ENCODE results near the gene DES. TPM values are rescaled to one million over a fixed set of nuclear protein-coding genes. Genes with fewer than 3 reads are reported as not detected.
A peak's percentile ranks its signal among the peaks of the same experiment; 100 is the strongest.

DES gene
- polyA plus RNA-seq, 1 experiment, result 7.0 TPM

GRCh38 chr2:219399716-219400478 is 18.3 kb upstream of the DES start:
- no peak for TF ChIP-seq CTCF (IDR thresholded peaks at IDR 0.05; ENCODE audit: insufficient read depth, low read depth, low read length)
- no peaks in the 10 kb centered on the region for H3K36me3 ChIP-seq (ENCODE audit: control insufficient read depth, insufficient read depth, low read length)
- no peaks in the 10 kb centered on the region for H3K27me3 ChIP-seq (ENCODE audit: control insufficient read depth, insufficient read depth, low read length)
- H3K4me3 ChIP-seq (ENCODE audit: low read depth, low read length), result no peak overlapping the region
- POLR2A ChIA-PET, result no interaction called here
- CTCF ChIA-PET, result interaction anchor here (1.2 to 7.3 kb wide), 5 partner anchors 10 to 130 kb away, joined by 3 to 291 read pairs (median 12); partner anchors contain the start of gene DNPEP
- DNase-seq (ENCODE audit: low read depth), result no peak

GRCh38 chr2:219400562-219400961 is 17.6 kb upstream of the DES start:
- ChIA-PET CTCF (interaction anchor here (1.3 to 7.3 kb wide), 3 partner anchors 11 to 126 kb away, joined by 3 to 291 read pairs (median 60); partner anchors contain the start of gene DNPEP), POLR2A (no interaction called here)
- Histone ChIP-seq H3K27me3 (ENCODE audit: control insufficient read depth, insufficient read depth, low read length) (no peaks in the 10 kb centered on the region), H3K4me3 (ENCODE audit: low read depth, low read length) (no peak overlapping the region), H3K36me3 (ENCODE audit: control insufficient read depth, insufficient read depth, low read length) (no peaks in the 10 kb centered on the region)
- no peak for TF ChIP-seq CTCF (IDR thresholded peaks at IDR 0.05; ENCODE audit: insufficient read depth, low read depth, low read length)
- DNase-seq (ENCODE audit: low read depth), result no peak

- CTCF ChIA-PET, result interaction anchor here (0.7 to 7.3 kb wide), 23 partner anchors 8 to 287 kb away, joined by 3 to 291 read pairs (median 6); partner anchors contain the start of genes ASIC4, CHPF, DES and DNPEP
- POLR2A ChIA-PET, result no interaction called here
- H3K27me3 ChIP-seq (ENCODE audit: control insufficient read depth, insufficient read depth, low read length), result no peaks in the 10 kb centered on the region
- DNase-seq (ENCODE audit: low read depth), result no peak
- H3K36me3 ChIP-seq (ENCODE audit: control insufficient read depth, insufficient read depth, low read length), result no peaks in the 10 kb centered on the region
- no peak overlapping the region for H3K4me3 ChIP-seq (ENCODE audit: low read depth, low read length)
- TF ChIP-seq CTCF (IDR thresholded peaks at IDR 0.05; ENCODE audit: insufficient read depth, low read depth, low read length), result no peak
These were observed 16.6 kb upstream of the DES start for GRCh38 chr2:219401606-219402005.

- peak; percentile 93 for TF ChIP-seq CTCF (IDR thresholded peaks at IDR 0.05; ENCODE audit: insufficient read depth, low read depth, low read length)
- Histone ChIP-seq H3K27me3 (ENCODE audit: control insufficient read depth, insufficient read depth, low read length) (no peaks in the 10 kb centered on the region), H3K4me3 (ENCODE audit: low read depth, low read length) (no peak overlapping the region), H3K36me3 (ENCODE audit: control insufficient read depth, insufficient read depth, low read length) (no peaks in the 10 kb centered on the region)
- ChIA-PET CTCF (interaction anchor here (0.6 to 7.3 kb wide), 41 partner anchors 9 to 1787 kb away, joined by 3 to 291 read pairs (median 6); partner anchors contain the start of genes DES, DNPEP, GMPPA and SPEG), POLR2A (interaction anchor here (0.5 kb wide), 1 partner anchor 44 kb away, joined by 4 read pairs; no protein-coding TSS in a partner anchor)
- peak; percentile 17 for DNase-seq (ENCODE audit: low read depth)
These were observed 15.3 kb upstream of the DES start for GRCh38 chr2:219402665-219403515.

- ChIA-PET POLR2A (no interaction called here), CTCF (interaction anchor here (0.6 to 7.3 kb wide), 35 partner anchors 10 to 1786 kb away, joined by 3 to 291 read pairs (median 6); partner anchors contain the start of genes DNPEP, GMPPA and SPEG)
- Histone ChIP-seq H3K27me3 (ENCODE audit: control insufficient read depth, insufficient read depth, low read length) (no peaks in the 10 kb centered on the region), H3K36me3 (ENCODE audit: control insufficient read depth, insufficient read depth, low read length) (no peaks in the 10 kb centered on the region), H3K4me3 (ENCODE audit: low read depth, low read length) (no peak overlapping the region)
- no peak for TF ChIP-seq CTCF (IDR thresholded peaks at IDR 0.05; ENCODE audit: insufficient read depth, low read depth, low read length)
- DNase-seq (ENCODE audit: low read depth), result no peak
These were observed 14.3 kb upstream of the DES start for GRCh38 chr2:219403861-219404260.

All from BJ (cell line).